HG03558 (cell line): ENCODE data around the gene NDUFB7.
"Not testable (repeated sequence)": the region's sequence is repeated elsewhere in the genome, so short reads cannot be mapped to it uniquely, and the experiment has no call there.

ENCODE experiments used
- ATAC-seq: cut with Tn5 transposase; IDR thresholded peaks from one replicate; pipeline ENCODE4 v1.9.1; 2021; ENCODE audit warnings: moderate number of reproducible peaks; ENCODE audit not compliant: unreplicated experiment; ENCODE audit errors: extremely low read depth

The NDUFB7 gene

DNA sequence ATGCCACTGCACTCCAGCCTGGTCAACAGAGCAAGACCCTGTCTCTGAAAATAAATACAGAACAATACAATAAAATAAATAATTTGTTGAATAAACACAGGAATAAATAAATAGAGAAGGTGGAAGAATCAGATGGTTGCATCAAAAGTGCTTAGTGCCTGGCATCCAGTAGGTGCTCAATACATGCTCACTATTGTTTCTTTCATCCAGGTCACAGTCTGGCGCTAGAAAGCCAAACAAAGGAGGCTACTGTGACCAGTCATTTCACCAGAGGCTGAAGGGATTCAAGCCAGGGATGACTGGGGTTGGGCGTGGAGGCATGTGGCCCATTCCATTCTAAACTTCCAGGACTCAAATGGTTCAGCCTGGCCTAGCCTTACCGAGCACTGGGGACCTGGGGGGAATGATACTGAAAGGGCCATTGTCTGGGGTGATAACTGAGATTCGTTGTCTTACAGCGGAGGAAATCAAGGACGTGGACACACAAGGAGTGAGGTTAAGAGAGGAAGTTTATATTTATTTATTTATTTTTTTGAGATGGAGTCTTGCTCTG, 3.6 kb upstream of the NDUFB7 start:
- no peak for ATAC-seq

DNA sequence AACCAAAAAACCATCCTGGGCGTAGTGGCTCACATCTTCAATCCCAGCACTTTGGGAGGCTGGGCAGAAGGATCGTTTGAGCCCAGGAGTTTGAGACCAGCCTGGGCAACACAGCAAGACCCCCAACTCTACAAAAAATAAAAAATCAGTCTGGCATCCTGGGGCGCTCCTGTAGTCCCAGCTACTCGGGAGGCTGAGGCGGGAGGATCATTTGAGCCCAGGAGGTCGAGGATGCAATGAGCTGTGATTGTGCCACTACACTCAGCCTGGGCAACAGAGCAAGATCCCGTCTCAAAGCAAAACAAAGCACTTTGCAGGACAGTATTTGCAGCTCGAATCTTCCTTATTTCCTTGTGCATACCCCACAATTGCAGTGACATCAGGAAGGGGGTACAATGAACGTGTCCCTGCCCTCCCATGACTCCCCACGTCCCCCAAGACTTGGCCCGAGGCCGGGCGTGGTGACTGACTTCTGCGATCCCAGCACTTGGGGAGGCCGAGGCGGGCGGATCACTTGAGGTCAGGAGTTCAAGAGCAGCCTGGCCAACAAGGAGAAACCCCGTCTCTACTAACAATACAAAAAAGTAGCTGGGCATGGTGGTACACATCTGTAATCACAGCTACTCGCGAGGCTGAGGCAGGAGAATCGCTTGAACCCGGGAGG, 870 bp downstream of the NDUFB7 start:
- no peak for ATAC-seq

- no peak for ATAC-seq
These were observed 4.8 kb downstream of the NDUFB7 start for GRCh38 chr19:14567079-14567478.

GRCh38 chr19:14566712-14567077, 5.2 kb downstream of the NDUFB7 start:
- ATAC-seq, result no peak

DNA sequence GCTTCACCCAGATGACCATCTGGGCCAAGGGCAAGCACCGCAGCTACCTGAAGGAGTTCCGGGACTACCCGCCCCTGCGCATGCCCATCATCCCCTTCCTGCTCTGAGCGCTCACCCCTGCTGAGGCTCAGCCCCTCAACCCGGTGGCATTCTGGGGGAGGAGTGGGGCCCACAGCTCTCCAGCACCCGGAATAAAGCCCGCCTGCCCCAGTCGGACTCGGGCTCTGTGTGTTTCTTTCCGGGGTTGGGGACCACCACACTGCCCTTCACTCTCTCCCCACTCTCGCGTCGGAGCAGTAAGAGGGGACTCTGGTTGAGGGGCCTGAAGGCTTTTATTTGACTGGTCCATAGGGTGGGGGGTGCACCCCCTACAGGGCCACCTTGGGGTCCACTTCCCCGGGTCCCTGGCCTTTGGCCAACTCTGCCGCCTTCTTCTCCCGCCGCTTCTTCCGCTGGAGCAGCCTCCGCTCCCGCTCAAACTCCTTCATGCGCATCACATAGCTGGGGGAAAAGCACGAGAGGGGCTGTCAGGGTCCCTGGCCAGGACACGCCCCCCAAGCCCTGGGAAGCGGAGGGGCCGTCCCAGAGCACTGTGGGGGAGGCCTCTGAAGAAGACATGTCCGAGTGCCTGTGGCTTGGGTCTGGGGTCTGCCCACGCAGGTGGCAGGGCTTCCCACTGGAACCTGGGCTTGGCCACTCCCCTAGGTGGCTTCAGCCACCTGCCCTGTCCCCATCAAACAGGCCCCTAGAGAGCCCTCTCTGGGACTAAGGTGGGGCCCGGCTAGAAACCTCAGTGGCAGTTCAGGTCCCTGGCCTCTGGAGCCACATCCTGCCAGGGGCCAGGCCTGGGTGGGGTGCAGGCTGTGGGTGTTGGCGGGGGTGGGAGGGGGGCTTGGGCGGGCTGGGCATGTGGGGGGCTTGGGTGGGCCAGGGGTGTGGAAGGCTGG, 5.8 kb downstream of the NDUFB7 start:
- ATAC-seq, result no peak

DNA sequence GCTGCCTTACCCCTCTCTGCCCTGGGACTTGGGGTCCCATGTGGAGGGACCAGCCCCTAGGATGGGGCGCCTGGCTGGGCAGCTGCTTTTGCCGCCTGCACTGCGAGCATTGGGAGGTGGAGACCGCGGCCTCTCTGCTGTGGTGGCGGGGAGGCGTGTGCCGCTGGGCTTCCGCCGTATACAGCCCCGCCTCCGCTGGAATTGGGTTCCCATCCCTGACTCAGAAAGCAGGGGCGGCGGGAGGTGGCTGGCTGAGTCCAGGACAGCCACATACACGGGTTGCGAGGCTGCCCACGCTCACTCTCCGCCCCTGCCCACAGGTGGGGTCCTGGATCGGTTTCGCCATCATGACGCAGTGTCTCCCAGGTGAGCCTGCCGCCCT, 6.6 kb downstream of the NDUFB7 start:
- ATAC-seq, result no peak

DNA sequence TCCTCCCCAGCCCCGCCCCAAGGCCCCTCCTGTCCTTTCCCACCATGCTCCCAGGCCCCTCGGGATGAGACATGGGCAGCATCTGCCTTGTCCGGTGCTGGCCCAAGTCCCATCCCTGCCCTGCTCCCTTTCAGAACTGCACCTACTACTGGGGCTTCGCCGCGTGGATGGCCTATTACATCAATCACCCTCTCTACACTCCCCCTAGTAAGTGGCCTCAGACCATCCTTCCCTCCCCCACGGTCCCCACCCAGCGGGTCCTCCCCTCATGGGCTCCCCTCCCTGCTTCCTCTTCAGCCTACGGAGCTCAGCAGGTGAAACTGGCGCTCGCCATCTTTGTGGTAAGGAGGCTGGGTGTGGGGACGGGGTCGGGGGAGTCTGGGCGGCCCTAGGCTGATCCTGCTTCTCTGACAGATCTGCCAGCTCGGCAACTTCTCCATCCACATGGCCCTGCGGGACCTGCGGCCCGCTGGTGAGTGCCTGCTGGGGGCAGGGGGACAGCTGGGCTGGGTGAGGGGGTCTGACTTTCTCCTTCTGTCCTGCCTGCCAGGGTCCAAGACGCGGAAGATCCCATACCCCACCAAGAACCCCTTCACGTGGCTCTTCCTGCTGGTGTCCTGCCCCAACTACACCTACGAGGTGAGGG, 7.1 kb downstream of the NDUFB7 start:
- not testable (repeated sequence) for ATAC-seq

GRCh38 chr19:14563989-14564651, 7.7 kb downstream of the NDUFB7 start:
- ATAC-seq, result no peak

- no peak for ATAC-seq
These were observed 8.3 kb downstream of the NDUFB7 start for GRCh38 chr19:14563590-14563926.

GRCh38 chr19:14562660-14563589, 8.9 kb downstream of the NDUFB7 start:
- no peak for ATAC-seq

DNA sequence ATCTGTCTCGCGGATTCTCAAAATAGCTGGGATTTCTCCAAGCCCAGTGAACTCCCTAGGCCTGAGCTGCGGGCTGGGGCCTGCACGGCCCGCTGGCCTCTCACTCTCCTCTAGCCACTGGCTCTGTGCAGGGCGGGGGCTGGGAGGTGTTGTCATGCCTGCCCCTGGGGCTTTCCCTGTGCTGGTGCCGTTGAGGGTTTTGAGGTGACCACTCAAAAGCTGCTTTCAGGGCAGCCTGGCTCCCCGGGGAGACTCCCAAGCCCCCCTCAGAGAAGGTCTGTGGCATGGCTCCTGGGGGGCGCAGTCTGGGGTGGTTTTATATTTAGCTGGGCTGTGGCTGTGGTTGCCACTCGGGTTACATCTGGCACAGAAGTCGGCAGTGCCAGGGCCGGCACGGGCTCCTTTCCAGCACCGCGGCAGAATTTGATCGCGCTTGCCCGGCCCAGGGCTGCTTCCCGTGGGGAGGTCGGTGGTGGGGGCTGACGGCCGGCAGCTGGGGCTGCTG, 10.0 kb downstream of the NDUFB7 start:
- ATAC-seq, result no peak

DNA sequence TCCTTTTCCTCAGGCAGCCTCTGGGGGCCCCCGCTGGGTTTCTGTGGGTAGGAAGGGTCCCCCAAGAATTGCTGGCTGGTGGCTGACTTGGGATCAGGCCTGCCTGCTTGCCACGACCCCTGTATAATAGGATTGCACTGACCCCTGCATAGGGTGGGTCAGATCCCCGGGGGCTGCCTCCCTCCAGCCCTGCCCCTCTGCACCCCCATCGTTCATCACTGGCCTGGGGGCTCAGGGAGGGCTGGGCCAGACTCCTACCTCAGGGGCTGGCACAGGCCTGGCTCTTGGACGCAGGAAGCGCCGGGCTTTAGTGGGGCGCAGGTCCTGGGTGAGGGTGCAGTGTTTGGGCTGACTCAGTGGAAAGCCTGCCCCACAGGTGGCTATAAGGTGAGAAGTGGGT, 10.6 kb downstream of the NDUFB7 start:
- no peak for ATAC-seq

DNA sequence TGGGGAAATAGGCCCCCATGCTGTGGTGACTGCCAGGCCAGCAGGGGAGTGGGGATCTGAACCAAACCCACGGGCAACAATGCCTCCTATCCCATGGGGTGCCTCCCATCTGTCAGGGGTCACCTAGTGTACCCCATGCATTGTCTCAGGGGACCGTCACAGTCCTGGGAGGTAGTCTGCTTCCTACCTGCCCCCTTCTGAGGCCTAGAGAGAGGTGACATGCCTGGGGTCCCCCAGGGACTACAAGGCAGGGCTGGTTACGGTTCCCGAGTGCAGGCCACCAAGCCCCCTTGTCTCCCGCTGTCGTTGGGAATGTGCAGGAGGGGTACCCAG, 11.1 kb downstream of the NDUFB7 start:
- no peak for ATAC-seq

- no peak for ATAC-seq
These were observed 11.7 kb downstream of the NDUFB7 start for GRCh38 chr19:14559916-14560775.

GRCh38 chr19:14558370-14559066, 13.3 kb downstream of the NDUFB7 start:
- ATAC-seq, result no peak

DNA sequence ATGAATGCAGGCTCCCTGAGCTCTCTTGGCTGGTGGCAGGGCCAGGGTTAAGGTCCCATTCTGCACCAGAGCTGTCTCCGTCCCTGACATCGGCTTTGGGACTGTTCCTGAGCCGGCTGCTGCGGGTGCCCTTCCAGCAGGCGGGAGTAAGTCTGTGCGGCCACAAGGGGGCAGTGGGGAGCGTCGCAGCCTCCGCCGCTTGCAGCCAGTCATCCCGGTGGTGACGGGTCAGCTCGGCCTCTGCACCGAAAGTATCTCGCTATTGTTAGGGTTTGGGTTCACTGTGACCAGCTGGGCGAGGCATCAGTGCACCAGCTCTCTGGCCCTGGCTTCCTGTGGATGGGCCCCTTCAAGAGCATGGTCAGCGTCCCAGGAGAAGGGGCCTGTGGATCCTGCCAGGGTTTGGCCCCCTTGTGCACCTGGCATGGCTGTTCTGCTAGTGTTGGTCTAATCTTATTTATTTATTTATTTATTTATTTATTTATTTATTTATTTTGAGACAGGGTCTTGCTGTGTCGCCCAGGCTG, 15.1 kb downstream of the NDUFB7 start:
- no peak for ATAC-seq

- no peak for ATAC-seq
These were observed 15.8 kb downstream of the NDUFB7 start for GRCh38 chr19:14555918-14556661.
